ENCODE measurements around the gene SAYSD1. TPM values are rescaled to one million over a fixed set of nuclear protein-coding genes. Genes with fewer than 3 reads are reported as not detected.
A peak's percentile ranks its signal among the peaks of the same experiment; 100 is the strongest.

The SAYSD1 gene
- total and polyA plus RNA-seq, 9 of the 15 experiments (the other 6 are each of a cell fraction or from before 2014, with no cell fraction given) = 3.5 to 19.1 (median 12.4) TPM

- TF ChIP-seq NR0B1 (IDR thresholded peaks at IDR 0.05; ENCODE audit: partially characterized antibody) (no peak), SRF (CRISPR knock-in tag; IDR thresholded peaks at IDR 0.05) (0 out of 4 replicates have a peak, but pooled peaks of 1 of the 2 experiments have one; percentile 33), ZKSCAN8 (CRISPR knock-in tag; IDR thresholded peaks at IDR 0.05) (no peak), PRMT5 (CRISPR knock-in tag; IDR thresholded peaks at IDR 0.05) (peak; percentile 65; the same call in 1 of the 2 replicates), REST (IDR thresholded peaks at IDR 0.05; ENCODE audit: borderline replicate concordance) (peak; percentile 99), REST (CRISPR knock-in tag; IDR thresholded peaks at IDR 0.05; ENCODE audit: low read depth) (peak; percentile 97), CXXC5 (CRISPR knock-in tag; IDR thresholded peaks at IDR 0.05) (peak; percentile 53; the same call in 1 of the 2 replicates), ZNF639 (CRISPR knock-in tag; conservative IDR thresholded peaks at IDR 0.05 in 1 of 2, IDR thresholded peaks at IDR 0.05 in 1 of 2) (peak in 1 of 2 experiments; percentile 48; a peak in 1 of 4 replicates), ZNF589 (CRISPR knock-in tag; IDR thresholded peaks at IDR 0.05; ENCODE audit: low read depth) (peak; percentile 37; the same call in 1 of the 2 replicates), CREB3 (tag; conservative IDR thresholded peaks at IDR 0.05; ENCODE audit: low read depth) (peak; percentile 67; the same call in 1 of the 2 replicates), ARID1B (IDR thresholded peaks at IDR 0.05) (no peak)
Observed at GRCh38 chr6:39137245-39137644, 22.3 kb upstream of the SAYSD1 start (continued).
